Keratinocyte (primary cell): ENCODE measurements around the gene TPK1. TPM values are rescaled to one million over a fixed set of nuclear protein-coding genes. Genes with fewer than 3 reads are reported as not detected.

ENCODE experiments used
- DNase-seq: peaks from one replicate; pipeline ENCODE4 v3.0.0-alpha.2; 2011; ENCODE audit warnings: low read depth, missing footprints, low spot score
- FAIRE-seq: peaks from 2 replicates; lab custom pipeline; 2011; peaks lifted over from hg19 to GRCh38; lab: Jason Lieb, UNC
- H2AFZ ChIP-seq: 2 replicates; pipeline ENCODE4 v1.6.0; 2012; ENCODE audit warnings: low read length, control low read depth, inconsistent platforms; ENCODE audit not compliant: control insufficient read depth
- H3K27ac ChIP-seq: 2 replicates; pipeline ENCODE4 v1.5.1; 2011; ENCODE audit warnings: low read length; ENCODE audit not compliant: control insufficient read depth, insufficient read depth
- H3K27me3 ChIP-seq: 3 replicates; pipeline ENCODE4 v1.6.0; 2011; ENCODE audit warnings: low read length; ENCODE audit not compliant: control insufficient read depth, insufficient read depth; ENCODE audit errors: extremely low read depth
- H3K36me3 ChIP-seq, 2 experiments: 2 replicates in 1 of 2; 3 replicates in 1 of 2; pipeline ENCODE4 v1.5.1; 2011; ENCODE audit warnings: low read length in 2 of 2, mild to moderate bottlenecking in 1 of 2; ENCODE audit not compliant: control insufficient read depth in 2 of 2, insufficient read depth in 2 of 2; ENCODE audit errors: extremely low read depth in 1 of 2
- H3K4me1 ChIP-seq: 3 replicates; pipeline ENCODE4 v1.5.1; 2011; ENCODE audit warnings: low read length; ENCODE audit not compliant: control insufficient read depth, insufficient read depth; ENCODE audit errors: extremely low read depth
- H3K4me2 ChIP-seq: 3 replicates; pipeline ENCODE4 v1.6.0; 2011; ENCODE audit warnings: low read depth, low read length; ENCODE audit not compliant: control insufficient read depth, insufficient read depth; ENCODE audit errors: extremely low read depth
- H3K4me3 ChIP-seq, 3 experiments: fragments of 200-600 bp in 1 of 3; sonication (generic) in 1 of 3; 2 replicates in 2 of 3; 3 replicates in 1 of 3; pipeline ENCODE4 v1.5.1; 2011 to 2016; ENCODE audit warnings: low read length in 3 of 3, mild to moderate bottlenecking in 3 of 3, control low read depth in 2 of 3, inconsistent platforms in 1 of 3, low read depth in 1 of 3, mixed read lengths in 1 of 3, mixed run types in 1 of 3, moderate library complexity in 1 of 3; ENCODE audit not compliant: control insufficient read depth in 2 of 3, insufficient read depth in 2 of 3; ENCODE audit errors: extremely low read depth in 1 of 3
- H3K79me2 ChIP-seq: 2 replicates; pipeline ENCODE4 v1.6.0; 2012; ENCODE audit warnings: low read length; ENCODE audit not compliant: control insufficient read depth, insufficient read depth
- H3K9ac ChIP-seq: 3 replicates; pipeline ENCODE4 v1.6.0; 2011; ENCODE audit warnings: low read length; ENCODE audit not compliant: control insufficient read depth, insufficient read depth; ENCODE audit errors: extremely low read depth
- H3K9me1 ChIP-seq: 3 replicates; pipeline ENCODE4 v1.6.0; 2011; ENCODE audit warnings: low read length; ENCODE audit not compliant: control insufficient read depth, insufficient read depth; ENCODE audit errors: extremely low read depth
- H3K9me3 ChIP-seq: 2 replicates; pipeline ENCODE4 v1.5.1; 2012; ENCODE audit warnings: low read depth, low read length; ENCODE audit not compliant: control insufficient read depth
- H4K20me1 ChIP-seq: 3 replicates; pipeline ENCODE4 v1.6.0; 2011; ENCODE audit warnings: low read length; ENCODE audit not compliant: control insufficient read depth, insufficient read depth; ENCODE audit errors: extremely low read depth
- EZH2 ChIP-seq: IDR thresholded peaks from one replicate; pipeline ENCODE4 v1.6.1; 2012; ENCODE audit warnings: inconsistent platforms, mild to moderate bottlenecking, low read length, moderate library complexity
- dilution Hi-C: fragments of 300-500 bp; cut with MboI; formaldehyde crosslinking; loops from one replicate; pipeline ENCODE4 v1.7.0; 2020; ENCODE audit warnings: low sequenced_read_pairs; ENCODE audit not compliant: extremely low pct_ligation_motif_present
- polyA plus RNA-seq, 5 experiments: library from polyadenylated mRNA; depleted of rRNA in 3 of 5; stranded (reverse) in 3 of 5; stranded (forward) in 1 of 5; unstranded in 1 of 5; fragments of >200 nt; gene quantifications; 1 replicate in 1 of 5; 2 replicates in 3 of 5; 3 replicates in 1 of 5; pipeline versions ENCODE4 v1.2.1 to v1.2.3, GENCODE V29; 2011 to 2012; ENCODE audit warnings: missing spikeins in 2 of 5, low read depth in 1 of 5, low replicate concordance in 1 of 5
- TF ChIP-seq, protein P1 (sequence below), 3 experiments: IDR thresholded peaks in 1 of 3; conservative IDR thresholded peaks in 1 of 3; optimal IDR thresholded peaks in 1 of 3; 2 replicates in 2 of 3; 3 replicates in 1 of 3; pipeline versions ENCODE3 to v1.5.1; 2011; ENCODE audit warnings: low read length in 3 of 3, mild to moderate bottlenecking in 3 of 3, moderate library complexity in 2 of 3, control low read depth in 1 of 3, inconsistent platforms in 1 of 3; ENCODE audit not compliant: insufficient read depth in 2 of 3; ENCODE audit errors: extremely low read depth in 1 of 3

Gene TPK1
- polyA plus RNA-seq, 1 donor (not counting 4 experiments of a cell fraction or from before 2014, with no cell fraction given): 1.9 TPM

DNA sequence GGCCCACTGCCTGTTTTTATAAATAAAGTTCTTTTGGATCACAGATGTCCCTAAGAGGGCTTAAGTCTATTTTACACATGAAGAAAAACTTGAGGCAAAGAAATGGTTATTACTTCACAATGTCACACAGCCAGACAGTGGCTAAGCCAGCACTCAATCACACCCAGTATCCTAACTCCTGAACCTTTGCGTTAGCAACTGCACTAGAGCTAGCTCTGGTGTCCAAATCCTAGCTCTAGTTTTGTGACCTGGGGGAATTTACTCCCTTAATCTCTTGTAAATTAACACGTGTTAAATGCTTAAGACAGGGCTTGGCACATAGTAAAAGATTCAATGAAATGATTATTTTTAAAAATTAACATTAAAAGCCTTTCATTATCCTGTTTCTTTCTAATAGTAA lies 49.0 kb upstream of the TPK1 start:
- Histone ChIP-seq H4K20me1 (no peaks in the 10 kb centered on the region), H3K36me3 (no peaks in the 10 kb centered on the region), H3K9me1 (no peaks in the 10 kb centered on the region), H3K79me2 (no peaks in the 10 kb centered on the region), H3K4me1 (no peaks in the 10 kb centered on the region), H3K9ac (no peak overlapping the region), H3K4me3 (no peak overlapping the region), H3K9me3 (no peaks in the 10 kb centered on the region), H2AFZ (no peak overlapping the region), H3K4me2 (no peak overlapping the region), H3K27ac (no peak overlapping the region), H3K27me3 (no peaks in the 10 kb centered on the region)
- DNase-seq (no peak), FAIRE-seq (no peak)
- TF ChIP-seq, protein P1, sequence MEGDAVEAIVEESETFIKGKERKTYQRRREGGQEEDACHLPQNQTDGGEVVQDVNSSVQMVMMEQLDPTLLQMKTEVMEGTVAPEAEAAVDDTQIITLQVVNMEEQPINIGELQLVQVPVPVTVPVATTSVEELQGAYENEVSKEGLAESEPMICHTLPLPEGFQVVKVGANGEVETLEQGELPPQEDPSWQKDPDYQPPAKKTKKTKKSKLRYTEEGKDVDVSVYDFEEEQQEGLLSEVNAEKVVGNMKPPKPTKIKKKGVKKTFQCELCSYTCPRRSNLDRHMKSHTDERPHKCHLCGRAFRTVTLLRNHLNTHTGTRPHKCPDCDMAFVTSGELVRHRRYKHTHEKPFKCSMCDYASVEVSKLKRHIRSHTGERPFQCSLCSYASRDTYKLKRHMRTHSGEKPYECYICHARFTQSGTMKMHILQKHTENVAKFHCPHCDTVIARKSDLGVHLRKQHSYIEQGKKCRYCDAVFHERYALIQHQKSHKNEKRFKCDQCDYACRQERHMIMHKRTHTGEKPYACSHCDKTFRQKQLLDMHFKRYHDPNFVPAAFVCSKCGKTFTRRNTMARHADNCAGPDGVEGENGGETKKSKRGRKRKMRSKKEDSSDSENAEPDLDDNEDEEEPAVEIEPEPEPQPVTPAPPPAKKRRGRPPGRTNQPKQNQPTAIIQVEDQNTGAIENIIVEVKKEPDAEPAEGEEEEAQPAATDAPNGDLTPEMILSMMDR (optimal IDR thresholded peaks at IDR 0.05 in 1 of 3, IDR thresholded peaks at IDR 0.05 in 1 of 3, conservative IDR thresholded peaks at IDR 0.05 in 1 of 3; ENCODE audit: extremely low read depth in 1 of 3, insufficient read depth in 2 of 3, low read length in 3 of 3): no peak
- no peak for TF ChIP-seq EZH2
- dilution Hi-C loops: no loop called here

DNA sequence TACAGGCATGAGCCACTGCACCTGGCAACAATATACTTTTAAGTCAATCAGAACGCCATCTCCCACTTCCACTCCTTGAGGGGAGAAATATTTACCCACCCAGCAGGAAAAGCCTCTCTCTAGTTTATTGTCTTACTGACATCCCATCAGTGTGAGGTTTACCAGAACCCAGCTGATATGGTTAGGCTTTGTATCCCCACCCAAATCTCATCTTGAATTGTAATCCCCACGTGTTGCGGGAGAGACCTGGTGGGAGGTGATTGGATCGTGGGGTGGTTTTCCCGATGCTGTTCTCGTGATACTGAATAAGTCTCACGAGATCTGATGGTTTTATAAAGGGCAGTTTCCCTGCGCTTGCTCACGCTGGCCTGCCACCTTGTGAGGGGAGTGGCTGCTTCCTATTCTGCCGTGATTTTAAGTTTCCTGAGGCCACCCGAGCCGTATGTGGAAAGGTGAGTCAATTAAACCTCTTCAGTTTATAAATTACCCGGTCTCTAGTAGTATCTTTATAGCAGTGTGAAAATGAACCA lies 37.5 kb upstream of the TPK1 start:
- Histone ChIP-seq H3K4me2 (no peak overlapping the region), H3K27ac (no peak overlapping the region), H3K27me3 (no peaks in the 10 kb centered on the region), H3K4me1 (no peaks in the 10 kb centered on the region), H2AFZ (no peak overlapping the region), H3K9me3 (no peaks in the 10 kb centered on the region), H3K9me1 (no peaks in the 10 kb centered on the region), H3K36me3 (no peaks in the 10 kb centered on the region), H3K4me3 (no peak overlapping the region), H3K79me2 (no peaks in the 10 kb centered on the region), H4K20me1 (no peaks in the 10 kb centered on the region), H3K9ac (no peak overlapping the region)
- dilution Hi-C loops: no loop called here
- FAIRE-seq: no peak
- no peak for DNase-seq
- no peak for TF ChIP-seq EZH2
- TF ChIP-seq, protein P1 (optimal IDR thresholded peaks at IDR 0.05 in 1 of 3, IDR thresholded peaks at IDR 0.05 in 1 of 3, conservative IDR thresholded peaks at IDR 0.05 in 1 of 3; ENCODE audit: extremely low read depth in 1 of 3, insufficient read depth in 2 of 3, low read length in 3 of 3): no peak
